ENCODE data around the gene CRYBG1. TPM values are rescaled to one million over a fixed set of nuclear protein-coding genes. Genes with fewer than 3 reads are reported as not detected.

The CRYBG1 gene
- total RNA-seq, 1 experiment from 2014 or later: 10.1 TPM

GRCh38 chr6:106413016-106413415, 52.5 kb downstream of the CRYBG1 start:
- no peak overlapping the region for H3K4me3 Mint-ChIP-seq
- DNase-seq (ENCODE audit: low spot score) (no peak), ATAC-seq (no peak)
- no peaks in the 10 kb centered on the region for H3K27me3 Mint-ChIP-seq (ENCODE audit: low read depth)
- H3K4me1 Mint-ChIP-seq: peaks cover 5% of the 10 kb centered on the region
- POLR2A ChIA-PET: no interaction called here
- TF ChIP-seq MXD4 (CRISPR knock-in tag; IDR thresholded peaks at IDR 0.05; ENCODE audit: borderline replicate concordance): no peak
- no peak for TF ChIP-seq CREM (CRISPR knock-in tag; IDR thresholded peaks at IDR 0.05)
- no peak for TF ChIP-seq FOXK1 (CRISPR knock-in tag; IDR thresholded peaks at IDR 0.05)
- no peak for TF ChIP-seq SMAD3 (CRISPR knock-in tag; IDR thresholded peaks at IDR 0.05; ENCODE audit: borderline replicate concordance)
- TF ChIP-seq, protein P1, sequence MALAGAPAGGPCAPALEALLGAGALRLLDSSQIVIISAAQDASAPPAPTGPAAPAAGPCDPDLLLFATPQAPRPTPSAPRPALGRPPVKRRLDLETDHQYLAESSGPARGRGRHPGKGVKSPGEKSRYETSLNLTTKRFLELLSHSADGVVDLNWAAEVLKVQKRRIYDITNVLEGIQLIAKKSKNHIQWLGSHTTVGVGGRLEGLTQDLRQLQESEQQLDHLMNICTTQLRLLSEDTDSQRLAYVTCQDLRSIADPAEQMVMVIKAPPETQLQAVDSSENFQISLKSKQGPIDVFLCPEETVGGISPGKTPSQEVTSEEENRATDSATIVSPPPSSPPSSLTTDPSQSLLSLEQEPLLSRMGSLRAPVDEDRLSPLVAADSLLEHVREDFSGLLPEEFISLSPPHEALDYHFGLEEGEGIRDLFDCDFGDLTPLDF (CRISPR knock-in tag; IDR thresholded peaks at IDR 0.05): no peak
- TF ChIP-seq, protein P2, sequence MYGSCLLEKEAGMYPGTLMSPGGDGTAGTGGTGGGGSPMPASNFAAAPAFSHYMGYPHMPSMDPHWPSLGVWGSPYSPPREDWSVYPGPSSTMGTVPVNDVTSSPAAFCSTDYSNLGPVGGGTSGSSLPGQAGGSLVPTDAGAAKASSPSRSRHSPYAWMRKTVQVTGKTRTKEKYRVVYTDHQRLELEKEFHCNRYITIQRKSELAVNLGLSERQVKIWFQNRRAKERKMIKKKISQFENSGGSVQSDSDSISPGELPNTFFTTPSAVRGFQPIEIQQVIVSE (CRISPR knock-in tag; IDR thresholded peaks at IDR 0.05; ENCODE audit: borderline replicate concordance): no peak
- no peak for TF ChIP-seq JUN (CRISPR knock-in tag; IDR thresholded peaks at IDR 0.05)
- TF ChIP-seq, protein P3, sequence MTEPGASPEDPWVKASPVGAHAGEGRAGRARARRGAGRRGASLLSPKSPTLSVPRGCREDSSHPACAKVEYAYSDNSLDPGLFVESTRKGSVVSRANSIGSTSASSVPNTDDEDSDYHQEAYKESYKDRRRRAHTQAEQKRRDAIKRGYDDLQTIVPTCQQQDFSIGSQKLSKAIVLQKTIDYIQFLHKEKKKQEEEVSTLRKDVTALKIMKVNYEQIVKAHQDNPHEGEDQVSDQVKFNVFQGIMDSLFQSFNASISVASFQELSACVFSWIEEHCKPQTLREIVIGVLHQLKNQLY (CRISPR knock-in tag; IDR thresholded peaks at IDR 0.05): no peak
- no peak for TF ChIP-seq FOXP1 (CRISPR knock-in tag; IDR thresholded peaks at IDR 0.05; ENCODE audit: borderline replicate concordance)
- TF ChIP-seq ELF4 (CRISPR knock-in tag; IDR thresholded peaks at IDR 0.05; ENCODE audit: low read depth): no peak
- no peak for TF ChIP-seq ZNF425 (CRISPR knock-in tag; conservative IDR thresholded peaks at IDR 0.05)
- TF ChIP-seq SP1 (CRISPR knock-in tag; conservative IDR thresholded peaks at IDR 0.05): no peak
- H3K9me3 Mint-ChIP-seq: no peaks in the 10 kb centered on the region; the same call in 1 of the 2 replicates
- CTCF ChIA-PET: no interaction called here
- H3K27ac Mint-ChIP-seq: no peak overlapping the region
- no peaks in the 10 kb centered on the region for H3K36me3 Mint-ChIP-seq

GRCh38 chr6:106413722-106414121, 53.2 kb downstream of the CRYBG1 start:
- TF ChIP-seq TEAD1 (CRISPR knock-in tag; IDR thresholded peaks at IDR 0.05) (no peak), ATF2 (CRISPR knock-in tag; IDR thresholded peaks at IDR 0.05; ENCODE audit: borderline replicate concordance, low read depth) (no peak)
- Mint-ChIP-seq H3K36me3 (no peaks in the 10 kb centered on the region), H3K4me1 (peaks cover 5% of the 10 kb centered on the region), H3K27ac (no peak overlapping the region), H3K9me3 (no peaks in the 10 kb centered on the region), H3K27me3 (ENCODE audit: low read depth) (no peaks in the 10 kb centered on the region), H3K4me3 (no peak overlapping the region)
- POLR2A ChIA-PET: no interaction called here
- ATAC-seq (no peak), DNase-seq (ENCODE audit: low spot score) (no peak)
- CTCF ChIA-PET: no interaction called here

DNA sequence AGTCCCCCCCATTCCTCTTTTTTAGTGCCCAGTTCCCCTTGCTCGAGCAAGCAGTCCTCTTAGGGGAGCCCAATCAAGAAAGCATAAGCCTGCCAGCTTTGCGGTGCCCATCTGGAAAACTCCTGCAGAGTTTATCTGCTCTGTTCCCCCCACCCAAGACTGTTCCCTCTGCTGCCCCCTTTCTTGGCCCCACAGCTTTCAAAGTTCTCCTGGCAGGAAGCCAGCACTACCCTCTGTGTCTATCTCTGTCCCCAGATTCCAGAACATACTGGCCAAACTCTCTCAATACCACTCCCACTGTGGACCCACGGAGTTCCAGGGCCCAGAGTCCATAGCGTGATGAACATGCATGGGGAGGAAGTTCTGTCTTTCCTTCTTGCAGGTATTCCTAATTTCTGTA, 55.4 kb downstream of the CRYBG1 start:
- Mint-ChIP-seq H3K27me3 (ENCODE audit: low read depth) (no peaks in the 10 kb centered on the region), H3K36me3 (no peaks in the 10 kb centered on the region), H3K27ac (no peak overlapping the region; the same call in 1 of the 2 replicates), H3K9me3 (no peaks in the 10 kb centered on the region), H3K4me1 (peaks cover 15% of the 10 kb centered on the region), H3K4me3 (no peak overlapping the region)
- ChIA-PET POLR2A (interaction anchor here (0.8 kb wide), 1 partner anchor 8 kb away, joined by 10 read pairs; no protein-coding TSS in a partner anchor), CTCF (interaction anchor here (0.5 to 1.7 kb wide), 2 partner anchors 55 to 747 kb away, joined by 3 to 10 read pairs; partner anchors contain the start of gene CRYBG1)
- TF ChIP-seq ZBTB43 (CRISPR knock-in tag; IDR thresholded peaks at IDR 0.05) (no peak), CBFB (CRISPR knock-in tag; IDR thresholded peaks at IDR 0.05; ENCODE audit: low read depth) (no peak), USF1 (CRISPR knock-in tag; IDR thresholded peaks at IDR 0.05) (no peak), GTF2I (CRISPR knock-in tag; conservative IDR thresholded peaks at IDR 0.05) (no peak), HMGA2 (CRISPR knock-in tag; IDR thresholded peaks at IDR 0.05) (no peak), ETV6 (CRISPR knock-in tag; IDR thresholded peaks at IDR 0.05) (no peak), ZNF219 (CRISPR knock-in tag; IDR thresholded peaks at IDR 0.05; ENCODE audit: borderline replicate concordance) (no peak)
- TF ChIP-seq, protein P4, sequence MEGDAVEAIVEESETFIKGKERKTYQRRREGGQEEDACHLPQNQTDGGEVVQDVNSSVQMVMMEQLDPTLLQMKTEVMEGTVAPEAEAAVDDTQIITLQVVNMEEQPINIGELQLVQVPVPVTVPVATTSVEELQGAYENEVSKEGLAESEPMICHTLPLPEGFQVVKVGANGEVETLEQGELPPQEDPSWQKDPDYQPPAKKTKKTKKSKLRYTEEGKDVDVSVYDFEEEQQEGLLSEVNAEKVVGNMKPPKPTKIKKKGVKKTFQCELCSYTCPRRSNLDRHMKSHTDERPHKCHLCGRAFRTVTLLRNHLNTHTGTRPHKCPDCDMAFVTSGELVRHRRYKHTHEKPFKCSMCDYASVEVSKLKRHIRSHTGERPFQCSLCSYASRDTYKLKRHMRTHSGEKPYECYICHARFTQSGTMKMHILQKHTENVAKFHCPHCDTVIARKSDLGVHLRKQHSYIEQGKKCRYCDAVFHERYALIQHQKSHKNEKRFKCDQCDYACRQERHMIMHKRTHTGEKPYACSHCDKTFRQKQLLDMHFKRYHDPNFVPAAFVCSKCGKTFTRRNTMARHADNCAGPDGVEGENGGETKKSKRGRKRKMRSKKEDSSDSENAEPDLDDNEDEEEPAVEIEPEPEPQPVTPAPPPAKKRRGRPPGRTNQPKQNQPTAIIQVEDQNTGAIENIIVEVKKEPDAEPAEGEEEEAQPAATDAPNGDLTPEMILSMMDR (IDR thresholded peaks at IDR 0.05): no peak
- DNase-seq (ENCODE audit: low spot score) (no peak), ATAC-seq (no peak)

All from WTC11 (cell line).